ENCODE results near the gene NSG1. TPM values are rescaled to one million over a fixed set of nuclear protein-coding genes. Genes with fewer than 3 reads are reported as not detected.

NSG1 gene
- total RNA-seq, 1 experiment from 2014 or later = not detected

DNA sequence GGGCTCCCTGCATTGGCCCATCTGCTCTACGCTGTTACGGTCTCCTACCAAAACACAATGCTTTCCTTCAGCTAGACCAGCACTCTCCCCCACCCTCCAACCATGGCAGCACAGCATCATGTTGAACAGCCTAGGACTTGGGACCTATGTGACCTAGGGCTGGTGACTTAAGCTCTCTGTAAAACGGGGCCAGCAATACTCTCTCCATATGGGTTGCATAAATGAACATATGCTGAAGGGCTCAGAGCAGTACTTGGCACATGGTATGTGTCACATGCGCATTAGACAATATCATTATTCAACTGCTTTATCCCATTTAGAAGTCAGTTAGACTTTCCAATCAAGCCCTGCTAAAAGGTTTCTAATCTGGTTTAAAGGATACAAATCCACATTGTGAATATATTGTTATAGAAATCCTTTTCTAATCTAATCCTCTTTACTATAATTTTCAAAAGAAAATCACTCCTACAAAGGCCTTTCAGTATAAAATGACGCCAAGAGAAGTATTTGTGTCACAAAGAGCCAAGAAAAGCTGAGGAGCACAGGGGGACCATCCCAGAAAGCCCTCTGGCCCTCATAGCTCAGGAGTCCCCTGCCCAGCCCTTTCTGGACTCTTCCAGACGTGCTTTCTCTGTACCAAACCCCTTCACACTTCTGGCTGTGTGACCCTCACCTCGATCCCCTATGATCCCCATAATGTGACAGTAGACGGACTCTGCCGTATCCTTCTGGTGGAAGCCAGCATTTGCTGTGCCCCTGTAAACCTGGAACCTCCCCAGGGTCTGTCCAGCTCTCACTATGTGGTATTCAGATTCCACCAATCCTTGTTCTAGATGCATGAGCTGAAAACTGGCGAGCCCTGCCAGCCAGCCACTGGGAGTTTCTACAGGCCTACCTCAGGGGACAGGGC lies 42.3 kb downstream of the NSG1 start:
- no peak overlapping the region for H3K27ac Mint-ChIP-seq (ENCODE audit: unreplicated experiment)
- CTCF ChIA-PET = no interaction called here
- BruUV-seq (replicated peaks) = no TSS peak

DNA sequence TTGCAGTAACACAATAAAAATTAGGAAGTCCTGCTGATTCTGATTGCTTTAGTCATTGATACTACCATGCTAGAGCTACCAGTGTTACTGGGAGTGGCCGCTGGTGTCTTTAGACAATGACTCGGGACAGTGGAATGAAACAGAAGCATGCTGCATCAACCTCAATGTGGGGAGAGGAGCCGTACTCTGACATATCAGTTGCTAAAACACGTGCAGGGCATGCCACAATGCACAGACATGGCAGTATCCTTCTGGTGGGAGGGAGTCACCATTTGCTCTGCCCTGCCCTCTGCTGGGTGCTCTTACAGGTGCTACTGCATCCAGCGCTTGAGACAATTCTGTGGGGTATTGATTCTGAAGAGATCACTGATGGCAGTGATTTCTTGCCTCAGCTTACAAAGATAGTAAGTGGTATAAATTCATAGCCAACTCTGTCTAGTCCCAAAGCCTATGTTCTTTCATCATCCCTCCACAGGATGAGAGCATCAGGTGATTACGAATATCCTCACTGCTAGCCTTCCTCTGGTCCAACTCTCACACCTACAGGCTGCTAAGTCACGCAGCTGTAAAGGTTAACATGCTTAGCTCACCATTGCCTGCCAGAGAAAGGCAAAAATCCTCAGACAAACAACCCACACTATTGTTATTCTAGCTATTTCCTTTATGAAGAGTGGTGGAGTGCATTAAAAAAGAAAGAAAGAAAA lies 43.7 kb downstream of the NSG1 start:
- Mint-ChIP-seq H3K27me3 (ENCODE audit: unreplicated experiment) (no peaks in the 10 kb centered on the region), H3K4me3 (ENCODE audit: low read depth, unreplicated experiment) (no peak overlapping the region), H3K9me3 (ENCODE audit: low read depth, unreplicated experiment) (no peaks in the 10 kb centered on the region), H3K4me1 (ENCODE audit: low read depth, unreplicated experiment) (no peaks in the 10 kb centered on the region), H3K36me3 (ENCODE audit: insufficient read depth, unreplicated experiment) (no peaks in the 10 kb centered on the region), H3K27ac (ENCODE audit: unreplicated experiment) (no peak overlapping the region)
- intact Hi-C loops (cut with micrococcal nuclease; ENCODE audit: unreplicated experiment) = no loop called here
- peak; percentile 36 for DNase-seq
- CTCF ChIA-PET = no interaction called here
- TF ChIP-seq, protein P1, sequence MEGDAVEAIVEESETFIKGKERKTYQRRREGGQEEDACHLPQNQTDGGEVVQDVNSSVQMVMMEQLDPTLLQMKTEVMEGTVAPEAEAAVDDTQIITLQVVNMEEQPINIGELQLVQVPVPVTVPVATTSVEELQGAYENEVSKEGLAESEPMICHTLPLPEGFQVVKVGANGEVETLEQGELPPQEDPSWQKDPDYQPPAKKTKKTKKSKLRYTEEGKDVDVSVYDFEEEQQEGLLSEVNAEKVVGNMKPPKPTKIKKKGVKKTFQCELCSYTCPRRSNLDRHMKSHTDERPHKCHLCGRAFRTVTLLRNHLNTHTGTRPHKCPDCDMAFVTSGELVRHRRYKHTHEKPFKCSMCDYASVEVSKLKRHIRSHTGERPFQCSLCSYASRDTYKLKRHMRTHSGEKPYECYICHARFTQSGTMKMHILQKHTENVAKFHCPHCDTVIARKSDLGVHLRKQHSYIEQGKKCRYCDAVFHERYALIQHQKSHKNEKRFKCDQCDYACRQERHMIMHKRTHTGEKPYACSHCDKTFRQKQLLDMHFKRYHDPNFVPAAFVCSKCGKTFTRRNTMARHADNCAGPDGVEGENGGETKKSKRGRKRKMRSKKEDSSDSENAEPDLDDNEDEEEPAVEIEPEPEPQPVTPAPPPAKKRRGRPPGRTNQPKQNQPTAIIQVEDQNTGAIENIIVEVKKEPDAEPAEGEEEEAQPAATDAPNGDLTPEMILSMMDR (IDR thresholded peaks at IDR 0.05; ENCODE audit: unreplicated experiment) = peak; percentile 36
- no TSS peak for BruUV-seq (replicated peaks)

More for the DNA sequence above, 42.3 kb downstream of the NSG1 start:
- intact Hi-C loops (cut with micrococcal nuclease; ENCODE audit: unreplicated experiment) = no loop called here
- Mint-ChIP-seq H3K4me3 (ENCODE audit: low read depth, unreplicated experiment) (no peak overlapping the region), H3K27me3 (ENCODE audit: unreplicated experiment) (no peaks in the 10 kb centered on the region), H3K9me3 (ENCODE audit: low read depth, unreplicated experiment) (no peaks in the 10 kb centered on the region), H3K36me3 (ENCODE audit: insufficient read depth, unreplicated experiment) (no peaks in the 10 kb centered on the region), H3K4me1 (ENCODE audit: low read depth, unreplicated experiment) (no peaks in the 10 kb centered on the region)
- TF ChIP-seq, protein P1 (IDR thresholded peaks at IDR 0.05; ENCODE audit: unreplicated experiment) = no peak
- DNase-seq = no peak

DNA sequence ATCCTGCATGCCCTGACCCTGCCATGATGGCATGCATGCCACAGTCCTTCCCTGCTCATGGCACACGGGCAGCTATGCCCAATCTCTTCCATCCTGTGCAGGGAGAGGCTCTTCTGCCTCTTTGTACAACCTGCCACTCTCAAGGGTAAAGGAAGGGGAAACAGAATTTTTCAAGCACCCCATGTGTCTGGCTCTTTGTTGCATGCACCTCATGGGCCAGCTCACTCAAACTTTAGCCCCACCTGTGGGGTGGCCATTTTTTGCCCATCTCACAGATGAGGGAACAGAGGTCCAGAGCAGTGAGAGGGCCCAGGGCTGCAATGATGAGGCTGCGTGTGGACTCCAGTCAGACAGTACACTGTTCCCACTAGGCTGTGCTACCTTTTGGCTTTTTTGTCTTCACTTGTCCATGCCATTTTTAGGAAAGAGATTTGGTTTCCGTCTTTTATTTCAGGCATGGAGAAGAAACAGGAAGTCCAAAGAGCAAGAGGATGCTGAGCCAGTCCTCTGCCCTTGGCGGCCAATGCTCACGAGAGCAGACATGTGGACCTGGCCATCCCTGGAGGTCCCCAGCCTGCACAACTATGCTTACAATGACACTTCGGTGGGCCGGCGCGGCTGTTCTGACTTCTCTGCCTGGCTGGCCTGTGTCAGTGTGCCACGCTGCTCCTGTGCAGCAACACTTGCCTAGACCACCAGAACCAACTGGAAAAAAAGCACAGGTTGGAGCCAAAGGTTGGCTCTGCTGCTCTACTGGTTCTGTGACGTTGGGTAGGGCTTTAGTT lies 45.6 kb downstream of the NSG1 start:
- Mint-ChIP-seq H3K27me3 (ENCODE audit: unreplicated experiment) (no peaks in the 10 kb centered on the region), H3K27ac (ENCODE audit: unreplicated experiment) (no peak overlapping the region), H3K9me3 (ENCODE audit: low read depth, unreplicated experiment) (no peaks in the 10 kb centered on the region), H3K36me3 (ENCODE audit: insufficient read depth, unreplicated experiment) (no peaks in the 10 kb centered on the region), H3K4me3 (ENCODE audit: low read depth, unreplicated experiment) (no peak overlapping the region), H3K4me1 (ENCODE audit: low read depth, unreplicated experiment) (no peaks in the 10 kb centered on the region)
- no TSS peak for BruUV-seq (replicated peaks)
- TF ChIP-seq, protein P1 (IDR thresholded peaks at IDR 0.05; ENCODE audit: unreplicated experiment) = no peak
- DNase-seq = no peak
- CTCF ChIA-PET = no interaction called here
- intact Hi-C loops (cut with micrococcal nuclease; ENCODE audit: unreplicated experiment) = no loop called here

DNA sequence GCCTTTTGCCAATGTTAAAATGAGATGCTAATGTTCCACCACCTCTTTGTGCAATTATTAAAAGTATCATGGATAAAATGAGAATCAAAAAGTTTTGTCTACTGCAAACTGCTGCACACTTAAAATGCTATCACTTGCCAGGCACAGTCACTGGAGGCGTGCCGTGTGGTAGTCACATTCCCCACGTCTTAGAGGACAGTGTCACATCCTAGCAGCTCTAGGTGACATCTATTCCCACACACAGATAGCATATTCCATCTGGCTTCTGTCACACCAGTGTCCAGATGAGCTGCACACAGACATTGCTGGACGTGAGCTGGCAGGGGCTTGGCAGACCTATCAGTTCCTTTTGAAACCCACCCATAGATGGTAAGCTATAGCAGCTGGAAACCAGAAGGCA lies 47.0 kb downstream of the NSG1 start:
- CTCF ChIA-PET = no interaction called here
- no peaks in the 10 kb centered on the region for H3K9me3 Mint-ChIP-seq (ENCODE audit: low read depth, unreplicated experiment)
- H3K27me3 Mint-ChIP-seq (ENCODE audit: unreplicated experiment) = no peaks in the 10 kb centered on the region
- BruUV-seq (replicated peaks) = no TSS peak
- TF ChIP-seq, protein P1 (IDR thresholded peaks at IDR 0.05; ENCODE audit: unreplicated experiment) = no peak
- H3K4me1 Mint-ChIP-seq (ENCODE audit: low read depth, unreplicated experiment) = no peaks in the 10 kb centered on the region
- no peak for DNase-seq
- intact Hi-C loops (cut with micrococcal nuclease; ENCODE audit: unreplicated experiment) = no loop called here
- H3K4me3 Mint-ChIP-seq (ENCODE audit: low read depth, unreplicated experiment) = no peak overlapping the region
- no peak overlapping the region for H3K27ac Mint-ChIP-seq (ENCODE audit: unreplicated experiment)
- no peaks in the 10 kb centered on the region for H3K36me3 Mint-ChIP-seq (ENCODE audit: insufficient read depth, unreplicated experiment)
